Uterus (tissue), 2 donors: Measurements from ENCODE around the gene CAMK1D.

ENCODE experiments used
- CTCF ChIP-seq, 4 experiments: fragments of 200-600 bp in 2 of 4; fragments of 450-650 bp in 2 of 4; sonication (generic) in 2 of 4; IDR thresholded peaks; one replicate each; pipeline ENCODE4 v1.5.1; 2016 to 2019; ENCODE audit warnings: antibody characterized with exemption in 4 of 4, mild to moderate bottlenecking in 2 of 4, moderate library complexity in 1 of 4
- POLR2A ChIP-seq, 2 donors: fragments of 450-650 bp; IDR thresholded peaks; one replicate each; pipeline ENCODE4 v1.6.1; 2016; ENCODE audit warnings: antibody characterized with exemption in 2 of 2, mild to moderate bottlenecking in 1 of 2, moderate library complexity in 1 of 2

GRCh38 chr10:12503311-12503710, 154.0 kb downstream of the CAMK1D start:
- TF ChIP-seq CTCF (IDR thresholded peaks at IDR 0.05) (no peak), POLR2A (IDR thresholded peaks at IDR 0.05) (no peak)
